NCI-H345 treated with DMSO at 0.1 percent for 48 hours (cell line): ENCODE data around the gene C19orf25.
A peak's percentile ranks its signal among the peaks of the same experiment; 100 is the strongest.
"Not testable (repeated sequence)": the region's sequence is repeated elsewhere in the genome, so short reads cannot be mapped to it uniquely, and the experiment has no call there.

Experiments used
- DNase-seq: peaks from one replicate; lab custom pipeline; 2025; ENCODE audit not compliant: unreplicated experiment; lab: John Stamatoyannopoulos, UW

C19orf25 gene

DNA sequence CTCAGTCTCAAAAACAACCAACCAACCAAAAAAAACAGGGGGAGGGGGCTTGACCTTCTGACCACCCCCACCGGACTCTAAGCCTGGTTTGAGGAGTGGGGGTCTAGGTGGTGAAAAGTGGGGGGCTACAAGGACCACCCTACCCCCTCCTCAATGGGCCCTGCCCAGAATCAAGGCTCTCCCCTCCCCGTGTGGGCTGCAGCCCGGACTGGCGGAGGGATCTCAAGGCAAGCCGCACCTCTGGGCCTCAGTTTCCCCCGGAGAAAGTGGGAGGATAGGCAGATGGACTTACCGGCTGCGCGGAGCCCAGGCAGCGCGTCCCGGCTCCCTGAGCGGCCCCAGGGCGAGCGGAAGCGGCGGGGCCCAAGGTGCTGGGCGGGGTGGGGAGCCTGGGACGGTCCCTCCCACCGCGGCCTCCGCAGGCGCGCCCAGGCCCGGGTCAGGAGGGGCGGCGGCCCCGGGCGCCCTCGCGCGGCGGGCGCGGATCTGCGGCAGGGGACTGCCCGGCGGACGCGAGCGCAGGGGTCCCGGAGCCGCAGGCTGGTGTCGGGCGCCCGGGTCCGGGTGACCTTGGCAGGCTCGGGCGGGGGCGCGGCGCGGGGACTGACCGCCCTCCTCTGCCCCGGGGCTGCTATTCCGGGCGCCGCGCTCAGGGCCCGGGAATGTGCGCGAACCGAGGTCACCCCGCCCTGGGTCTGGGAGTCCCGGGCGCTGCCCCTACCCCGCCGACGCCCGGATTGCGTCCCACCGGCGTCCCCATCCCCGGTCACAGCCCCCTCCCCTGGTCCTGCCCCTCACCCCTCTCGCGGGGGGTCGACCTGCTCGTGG is 33.9 kb upstream of the C19orf25 start, which contains the start of gene ADAMTSL5:
ADAMTSL5 (minus strand) TSS at position 349 of the 828 bp plus-strand sequence. CDS start 2,076 bp downstream, outside the sequence.
- DNase-seq = no peak

DNA sequence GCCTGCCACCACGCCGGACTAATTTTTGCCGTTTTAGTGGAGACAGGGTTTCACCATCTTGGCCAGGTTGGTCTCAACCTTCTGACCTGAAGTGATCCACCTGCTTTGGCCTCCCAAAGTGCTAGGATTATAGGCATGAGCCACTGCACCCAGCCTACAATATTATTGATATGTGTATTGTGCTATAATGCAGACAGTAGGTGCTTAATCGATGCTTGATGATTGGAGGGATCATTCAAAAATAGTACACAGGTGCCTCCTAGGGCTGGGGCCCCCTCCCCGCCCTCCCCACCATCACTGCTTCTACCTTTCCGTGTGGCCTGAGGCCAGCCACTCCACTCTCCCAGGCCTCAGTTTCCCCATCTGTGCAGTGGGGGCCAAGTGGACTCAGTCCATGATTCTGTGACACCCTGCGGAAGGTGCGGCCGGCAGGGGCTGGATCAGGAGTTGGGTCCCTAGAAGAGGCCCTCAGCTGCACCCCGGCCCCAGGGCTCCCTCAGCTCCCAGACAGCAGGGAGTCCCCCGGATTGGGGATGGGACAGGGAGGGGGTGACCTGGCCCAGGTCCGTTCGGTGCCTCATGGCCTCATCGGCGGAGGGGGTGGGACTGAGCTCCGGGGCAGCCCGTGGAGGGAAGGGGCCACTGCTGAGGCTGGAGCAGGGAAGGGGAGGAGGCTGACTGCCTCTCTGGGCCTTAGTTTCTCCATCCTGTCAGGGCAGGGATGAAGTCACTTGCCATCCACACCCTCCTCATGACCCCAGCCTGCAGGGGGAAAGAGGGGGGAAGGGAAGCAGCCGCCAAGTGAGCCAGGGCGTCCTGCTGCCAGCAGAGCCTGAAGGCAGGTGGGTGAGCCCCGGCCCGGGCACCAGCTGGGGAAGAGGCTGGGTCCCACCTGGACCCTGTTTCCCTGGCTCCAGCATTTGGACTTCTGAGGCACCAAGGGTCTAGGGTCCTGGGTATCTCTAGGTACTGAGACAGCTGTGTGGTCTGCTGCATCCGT is 32.6 kb upstream of the C19orf25 start:
- DNase-seq = no peak

DNA sequence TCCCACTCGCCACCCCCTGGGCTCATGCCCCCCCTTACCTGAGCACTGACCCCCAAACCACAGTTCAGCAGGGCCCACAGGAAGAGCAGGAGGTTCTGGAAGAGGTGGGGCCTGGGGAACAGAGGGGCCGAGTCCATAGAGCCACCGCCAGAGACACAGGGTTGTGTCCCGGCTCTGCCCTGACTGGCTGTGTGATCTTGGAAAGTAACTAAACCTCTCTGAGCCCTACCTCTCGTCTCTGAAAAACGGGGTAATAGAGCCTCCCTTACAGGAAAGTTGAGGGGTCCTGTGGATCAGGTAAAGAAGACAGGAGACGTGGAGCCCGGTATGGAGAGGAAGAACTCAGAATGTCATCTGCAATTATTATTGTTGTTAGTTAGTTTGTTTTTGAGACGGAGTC is 31.8 kb upstream of the C19orf25 start:
- DNase-seq = no peak

DNA sequence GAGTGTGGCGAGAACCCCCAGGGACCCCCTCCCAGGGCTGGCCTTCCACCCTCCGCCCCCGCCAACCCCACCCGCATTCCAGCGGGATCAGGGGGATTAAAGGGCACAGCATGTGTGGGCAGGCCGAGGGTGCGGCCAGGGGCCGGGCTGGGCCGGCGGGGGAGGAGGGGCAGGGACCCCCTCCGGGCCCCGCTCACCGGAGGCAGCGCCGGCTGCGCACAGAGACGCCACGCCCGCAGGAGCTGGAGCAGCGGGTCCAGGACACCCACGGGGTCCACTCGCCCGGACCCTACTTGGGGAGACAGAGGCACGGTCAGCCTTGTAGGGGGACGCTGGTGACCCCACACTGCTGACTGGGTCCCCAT is 31.4 kb upstream of the C19orf25 start:
- no peak for DNase-seq

DNA sequence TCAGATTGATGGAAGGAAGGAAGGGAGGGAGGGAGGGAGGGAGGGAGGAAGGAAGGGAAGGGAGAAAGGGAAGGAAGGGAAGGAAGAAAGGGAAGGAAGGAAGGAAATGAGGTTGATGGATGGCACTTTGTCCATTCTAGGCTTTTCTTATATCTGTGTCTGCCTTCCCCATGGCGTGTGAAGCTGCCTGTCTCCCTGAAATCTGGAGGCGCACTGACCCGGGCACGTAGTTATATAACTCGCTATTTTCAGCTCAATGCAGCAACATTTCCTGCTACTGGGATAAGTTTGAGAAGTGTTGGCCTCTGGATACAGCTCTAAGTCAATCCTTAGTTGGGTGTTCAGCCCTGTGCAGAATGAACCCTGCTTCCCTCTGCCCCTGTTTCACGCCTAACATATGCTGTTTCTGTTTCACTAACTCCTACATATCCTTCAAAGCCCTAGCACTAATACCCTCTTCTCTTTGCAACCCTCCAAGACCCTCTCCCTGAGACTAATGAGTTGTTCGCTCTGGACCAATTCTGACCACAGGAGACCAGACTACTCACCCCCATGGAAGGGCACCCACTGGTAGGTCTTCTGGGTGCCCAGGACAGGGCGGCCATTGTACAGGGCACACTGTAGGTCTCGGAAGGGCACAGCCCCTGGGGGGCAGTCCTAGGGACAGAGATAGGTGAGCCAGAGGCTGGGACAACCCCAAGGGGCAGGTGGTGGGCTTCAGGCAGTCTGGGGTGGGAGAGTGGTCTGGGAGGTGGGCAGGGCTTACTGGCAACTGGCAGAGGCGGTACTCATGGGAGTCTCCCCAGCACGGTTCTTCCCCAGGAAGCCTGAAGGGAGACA is 30.8 kb upstream of the C19orf25 start:
- DNase-seq = no peak

DNA sequence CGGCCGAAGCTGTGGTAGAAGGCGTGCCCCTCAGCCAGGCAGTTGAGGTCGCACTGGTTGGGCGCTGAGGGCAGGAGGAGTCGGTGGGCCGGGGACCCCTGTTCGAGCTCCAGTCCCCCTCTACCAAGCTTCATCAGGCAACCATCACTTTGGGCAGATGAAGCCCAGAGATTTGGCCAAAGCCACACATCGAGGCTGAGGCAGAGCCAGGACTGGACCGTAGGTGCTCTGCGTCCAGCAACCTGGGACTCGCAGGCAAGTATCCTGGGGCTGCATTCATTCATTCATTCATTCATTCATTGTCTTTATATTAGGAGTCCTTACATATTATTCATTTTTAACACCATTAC is 29.5 kb upstream of the C19orf25 start:
- no peak for DNase-seq

DNA sequence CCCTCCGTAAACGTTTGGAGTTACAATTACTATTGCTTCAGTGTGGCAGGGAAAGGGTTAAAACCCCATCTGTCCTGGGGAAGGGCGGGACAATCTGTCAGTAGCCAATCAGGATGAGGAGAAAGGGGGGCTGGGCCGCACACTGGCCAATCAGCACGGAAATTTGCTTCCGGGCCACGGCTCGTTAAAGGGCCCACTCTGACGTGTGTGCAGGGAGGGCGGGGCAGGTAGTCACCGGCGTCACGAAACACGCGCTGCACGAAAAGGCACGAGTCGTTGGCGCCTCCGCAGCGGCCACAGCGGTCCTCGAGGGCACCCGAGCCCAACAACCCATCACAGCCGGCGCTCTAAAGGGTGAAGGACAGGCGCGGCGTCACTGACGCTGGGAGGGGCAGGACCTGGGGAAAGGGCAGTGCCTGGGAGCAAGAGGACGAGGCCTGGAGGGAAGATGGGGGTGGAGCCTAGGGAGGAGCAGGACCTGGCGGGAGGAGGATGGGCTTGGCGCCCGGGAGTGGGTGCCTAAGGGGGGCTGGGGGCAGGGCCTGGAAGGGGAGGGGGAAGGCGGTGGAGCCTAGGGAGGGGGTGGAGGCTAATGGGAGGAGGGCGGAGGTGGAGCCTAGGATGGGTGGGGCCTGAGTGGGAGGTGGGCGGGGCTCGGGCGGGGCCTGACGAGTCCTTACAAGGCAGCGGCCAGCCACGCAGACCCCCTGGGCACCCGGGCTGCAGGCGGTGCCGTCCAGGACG is 28.9 kb upstream of the C19orf25 start:
- DNase-seq = peak; percentile 91

DNA sequence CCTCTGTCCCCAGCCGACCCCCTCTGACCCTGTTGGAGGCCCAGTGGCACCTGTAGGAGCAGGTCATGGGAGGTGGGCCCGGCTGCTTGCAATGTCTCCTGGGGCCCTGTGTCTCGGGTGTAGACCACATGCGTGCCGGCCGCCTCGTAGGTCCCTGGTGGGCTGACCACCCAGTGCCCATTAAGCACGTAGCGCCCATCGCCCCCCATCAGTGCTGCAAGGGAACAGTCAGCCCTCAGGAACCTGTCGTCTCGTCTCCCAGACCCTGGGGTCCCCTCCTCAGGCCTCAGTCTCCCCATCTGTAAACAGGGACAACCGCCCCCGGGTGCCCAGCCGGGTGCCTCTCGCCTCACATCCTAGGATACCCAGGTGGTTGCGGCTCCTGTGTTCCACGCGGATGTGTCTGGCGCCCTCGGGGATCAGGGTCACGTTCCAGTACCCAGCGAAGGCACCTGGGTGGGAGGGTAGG is 28.2 kb upstream of the C19orf25 start:
- no peak for DNase-seq

DNA sequence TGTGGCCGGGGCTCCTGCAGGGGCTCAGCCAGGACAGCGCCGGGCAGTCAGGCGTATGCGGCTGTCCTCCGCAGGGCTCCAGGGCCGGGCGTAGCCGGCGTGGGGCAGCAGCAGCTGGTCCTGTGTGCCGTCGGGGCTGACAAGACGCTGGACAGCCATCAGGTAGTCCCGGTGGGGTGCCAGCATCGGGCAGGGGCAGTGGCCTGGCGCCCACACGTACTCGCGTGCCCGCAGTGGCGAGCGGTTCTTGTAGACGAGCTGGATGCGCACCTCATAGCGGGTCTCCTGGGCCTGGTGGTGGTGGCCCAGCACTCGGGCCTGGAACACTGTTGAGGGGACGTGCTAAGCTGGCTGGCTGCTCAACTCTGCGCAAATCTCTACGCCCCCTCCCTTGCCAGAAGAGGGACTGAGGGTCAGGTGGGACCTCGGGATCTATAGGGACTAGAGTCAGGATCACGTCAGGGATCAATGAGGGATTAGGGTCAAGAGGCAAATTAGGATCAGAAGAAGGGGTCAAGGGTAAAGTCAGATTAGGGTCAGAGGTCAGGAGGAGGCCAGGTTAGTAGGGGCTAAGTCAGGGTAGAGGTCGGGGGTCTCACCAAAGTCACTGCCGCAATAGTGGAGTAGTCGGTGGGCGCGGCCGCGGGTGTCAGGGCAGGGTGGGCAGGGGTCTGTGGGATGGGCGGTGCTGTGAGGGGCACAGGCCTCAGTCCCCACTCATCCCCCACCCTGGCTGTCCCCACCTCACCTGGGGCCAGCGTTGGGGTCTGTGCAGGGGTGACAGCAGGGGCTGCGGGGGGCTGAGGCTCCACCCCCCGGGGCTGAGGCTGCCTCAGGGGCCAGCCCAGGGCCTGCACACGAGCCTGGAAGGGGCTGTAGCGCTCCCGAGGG is 27.2 kb upstream of the C19orf25 start:
- no peak for DNase-seq

DNA sequence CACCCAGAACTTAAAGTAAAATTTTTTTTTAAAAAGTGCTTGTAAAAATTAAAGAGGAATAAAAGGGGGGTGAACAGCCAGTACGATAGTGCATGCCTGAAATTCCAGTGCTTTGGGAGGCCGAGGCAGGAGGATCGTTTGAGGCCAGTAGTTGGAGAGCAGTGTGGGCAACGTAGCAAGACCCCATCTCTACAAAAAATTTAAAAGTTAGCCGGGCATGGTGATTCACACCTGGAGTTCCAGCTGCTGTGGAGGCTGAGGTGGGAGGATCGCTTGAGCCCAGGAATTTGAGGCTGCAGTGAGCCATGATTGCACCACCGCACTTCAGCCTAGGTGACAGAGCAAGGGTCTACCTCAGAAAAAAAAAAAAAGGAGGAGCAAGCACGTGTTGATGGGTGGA is 26.0 kb upstream of the C19orf25 start:
- DNase-seq = no peak

DNA sequence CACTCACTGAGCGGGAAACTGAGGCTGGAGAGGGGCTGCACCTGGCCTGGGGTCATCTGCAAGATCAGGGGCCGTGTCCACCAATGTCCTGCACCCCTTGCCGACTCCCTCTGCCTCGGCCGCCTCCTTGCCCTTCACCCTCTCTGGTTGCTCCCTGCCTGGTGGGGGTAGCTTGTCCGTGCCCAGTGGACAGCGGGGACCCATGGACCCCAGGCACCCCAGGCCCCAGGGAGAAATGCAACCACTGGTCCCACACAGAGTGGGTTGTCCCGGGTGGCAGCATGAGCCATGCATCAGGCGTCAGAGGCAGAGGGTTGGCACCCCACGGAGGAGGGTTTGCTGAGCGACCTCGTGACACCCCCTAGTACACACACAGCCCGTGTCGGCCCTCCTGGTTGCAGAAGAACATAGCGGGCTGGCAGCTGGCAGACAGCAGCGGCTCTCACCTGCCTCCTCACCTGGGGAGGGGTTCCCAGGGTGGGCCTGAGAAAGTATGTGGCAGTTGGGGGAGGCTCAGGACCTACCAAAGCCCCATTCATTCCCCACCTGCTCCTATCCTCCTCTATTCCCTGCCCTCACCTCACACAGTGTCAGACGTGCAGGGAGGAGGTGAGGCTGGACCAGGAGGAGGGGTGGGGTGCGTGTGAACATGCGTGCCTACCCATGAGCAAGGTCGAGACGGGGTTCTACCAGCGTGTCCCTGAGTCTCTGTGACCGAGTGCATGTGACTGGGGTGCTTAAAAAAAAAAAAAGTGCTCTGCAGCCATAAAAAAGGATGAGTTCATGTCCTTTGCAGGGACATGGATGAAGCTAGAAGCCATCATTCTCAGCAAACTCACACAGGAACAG is 25.1 kb upstream of the C19orf25 start:
- no peak for DNase-seq

DNA sequence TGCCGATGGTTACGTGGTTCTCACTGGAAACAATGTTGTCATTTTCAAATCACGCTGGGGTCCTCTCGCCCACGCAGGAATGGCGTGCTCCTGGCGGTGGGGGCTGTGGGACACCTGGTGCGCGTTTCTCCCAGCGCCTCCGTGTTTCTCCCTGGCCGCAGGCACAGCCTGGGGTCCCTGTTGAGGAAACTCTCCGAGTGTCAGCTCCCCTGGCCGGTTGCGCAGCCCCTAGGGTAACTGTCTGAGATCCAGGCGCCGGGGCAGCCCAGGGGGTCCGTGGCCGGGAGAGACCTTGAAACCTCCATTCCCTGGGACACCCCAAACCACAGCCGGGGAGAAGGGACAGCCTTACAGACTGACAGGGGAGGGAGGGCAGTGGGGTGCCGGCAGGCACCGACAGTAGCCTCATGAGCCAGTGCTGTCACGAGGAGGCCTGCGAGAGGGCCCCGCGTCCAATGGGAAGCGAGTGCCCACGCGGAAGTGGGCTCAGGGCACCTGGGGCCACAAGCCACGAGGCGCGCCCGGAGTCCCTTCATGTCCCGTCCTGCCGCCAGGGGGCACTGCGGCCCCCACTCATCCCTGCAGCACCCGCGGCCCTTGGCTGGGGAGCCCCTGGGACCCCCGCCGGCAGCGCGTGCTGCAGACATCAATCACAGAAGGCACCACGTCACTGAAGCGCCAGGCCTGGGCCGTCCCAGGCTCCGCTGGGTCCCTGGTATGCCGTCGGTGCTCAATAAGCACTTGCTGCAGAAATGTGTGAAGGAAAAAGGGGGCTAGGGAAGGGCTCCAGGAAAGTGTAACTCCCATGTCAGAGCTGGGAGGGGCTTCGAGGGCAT is 24.3 kb upstream of the C19orf25 start:
- no peak for DNase-seq

DNA sequence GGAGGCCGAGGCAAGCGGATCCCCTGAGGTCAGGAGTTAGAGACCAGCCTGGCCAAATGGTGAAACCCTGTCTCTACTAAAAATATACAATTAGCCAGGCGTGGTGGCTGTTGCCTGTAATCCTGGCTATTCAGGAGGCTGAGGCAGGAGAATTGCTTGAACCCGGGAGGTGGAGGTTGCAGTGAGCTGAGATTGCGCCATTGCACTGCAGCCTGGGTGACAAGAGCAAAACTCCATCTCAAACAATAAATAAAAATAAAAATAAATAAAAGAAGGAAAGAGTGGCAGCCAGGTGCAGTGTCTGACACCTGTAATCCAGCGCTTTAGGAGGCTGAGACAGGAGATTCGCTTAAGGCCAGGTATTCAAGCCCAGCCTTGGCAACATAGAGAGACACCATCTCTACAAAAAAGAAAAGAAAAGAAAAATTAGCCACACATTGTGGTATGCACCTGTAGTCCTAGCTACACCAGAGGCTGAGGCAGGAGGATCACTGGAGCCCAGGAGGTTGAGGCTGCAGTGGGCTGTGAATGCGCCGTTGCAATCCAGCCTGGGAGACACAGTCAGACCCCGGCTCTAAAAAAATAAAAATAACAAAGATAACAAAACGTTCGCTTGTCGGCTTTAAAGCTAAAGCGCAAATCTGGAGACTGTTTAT is 23.5 kb upstream of the C19orf25 start:
- DNase-seq = no peak

DNA sequence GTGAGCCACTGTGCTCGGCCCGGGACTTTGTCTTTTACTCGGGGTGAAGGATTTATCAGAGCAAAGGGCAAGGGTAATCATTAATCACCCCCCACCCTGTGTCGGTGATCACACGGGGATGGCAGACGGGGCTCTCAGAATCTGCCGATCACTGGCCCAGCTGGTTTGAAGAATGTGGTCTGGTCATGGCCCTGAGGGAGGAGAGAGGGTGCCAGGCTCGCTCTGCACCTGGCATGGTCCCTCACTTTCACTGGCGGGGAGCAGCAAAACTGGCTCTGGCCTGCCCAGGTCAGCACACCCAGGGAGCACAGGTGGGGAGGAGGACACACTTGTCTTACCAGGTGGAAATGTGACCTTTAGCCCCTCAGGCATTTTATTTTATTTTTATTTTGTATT is 22.2 kb upstream of the C19orf25 start:
- no peak for DNase-seq

DNA sequence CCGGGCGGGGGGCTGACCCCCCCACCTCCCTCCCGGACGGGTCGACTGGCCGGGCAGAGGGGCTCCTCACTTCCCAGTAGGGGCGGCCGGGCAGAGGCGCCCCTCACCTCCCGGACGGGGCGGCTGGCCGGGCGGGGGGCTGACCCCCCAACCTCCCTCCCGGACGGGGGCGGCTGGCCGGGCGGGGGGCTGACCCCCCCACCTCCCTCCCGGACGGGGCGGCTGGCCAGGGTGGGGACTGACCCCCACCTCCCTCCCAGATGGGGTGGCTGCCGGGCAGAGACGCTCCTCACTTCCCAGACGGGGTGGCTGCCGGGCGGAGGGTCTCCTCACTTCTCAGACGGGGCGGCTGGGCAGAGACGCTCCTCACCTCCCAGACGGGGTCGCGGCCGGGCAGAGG is 20.2 kb upstream of the C19orf25 start:
- not testable (repeated sequence) for DNase-seq

DNA sequence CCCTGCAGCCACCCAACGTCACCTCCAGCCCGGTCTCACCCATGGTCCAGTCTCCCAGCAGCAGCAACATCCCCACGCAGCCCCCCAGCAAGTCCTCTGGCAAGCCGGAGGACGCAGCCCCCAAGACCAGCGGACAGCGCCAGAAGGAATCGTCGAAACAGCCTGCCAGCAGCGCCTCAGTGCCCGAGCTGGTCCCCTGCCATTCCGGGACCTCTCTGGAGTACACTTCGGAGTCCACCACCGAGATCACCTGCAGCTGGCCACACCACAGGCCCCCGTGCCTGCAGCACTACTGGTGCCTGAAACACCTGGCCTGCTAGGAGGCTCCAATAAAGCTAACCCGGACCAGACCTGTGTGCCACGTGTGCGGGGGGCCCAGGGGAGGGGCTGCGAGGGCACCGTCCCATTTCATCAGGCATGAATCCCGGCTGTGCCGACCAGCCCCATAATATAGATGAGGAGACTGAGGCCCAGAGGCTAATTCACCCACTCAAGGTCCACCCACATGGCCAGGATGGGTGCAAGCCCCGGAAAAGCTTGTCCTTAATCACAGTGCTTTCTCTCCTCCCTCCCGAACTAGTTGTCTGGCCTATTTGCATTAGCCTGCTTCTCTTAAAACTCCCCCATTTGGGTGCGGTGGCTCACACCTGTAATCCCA is 18.7 kb upstream of the C19orf25 start:
- DNase-seq = no peak
